ENCODE results near the gene NCOR2.

GRCh38 chr12:124607681-124608425 is 40.4 kb upstream of the NCOR2 start:
- no peak for TF ChIP-seq EZH2 (IDR thresholded peaks at IDR 0.05; ENCODE audit: borderline replicate concordance, insufficient read depth, low read length, poor library complexity, severe bottlenecking)
- TF ChIP-seq, protein P1, sequence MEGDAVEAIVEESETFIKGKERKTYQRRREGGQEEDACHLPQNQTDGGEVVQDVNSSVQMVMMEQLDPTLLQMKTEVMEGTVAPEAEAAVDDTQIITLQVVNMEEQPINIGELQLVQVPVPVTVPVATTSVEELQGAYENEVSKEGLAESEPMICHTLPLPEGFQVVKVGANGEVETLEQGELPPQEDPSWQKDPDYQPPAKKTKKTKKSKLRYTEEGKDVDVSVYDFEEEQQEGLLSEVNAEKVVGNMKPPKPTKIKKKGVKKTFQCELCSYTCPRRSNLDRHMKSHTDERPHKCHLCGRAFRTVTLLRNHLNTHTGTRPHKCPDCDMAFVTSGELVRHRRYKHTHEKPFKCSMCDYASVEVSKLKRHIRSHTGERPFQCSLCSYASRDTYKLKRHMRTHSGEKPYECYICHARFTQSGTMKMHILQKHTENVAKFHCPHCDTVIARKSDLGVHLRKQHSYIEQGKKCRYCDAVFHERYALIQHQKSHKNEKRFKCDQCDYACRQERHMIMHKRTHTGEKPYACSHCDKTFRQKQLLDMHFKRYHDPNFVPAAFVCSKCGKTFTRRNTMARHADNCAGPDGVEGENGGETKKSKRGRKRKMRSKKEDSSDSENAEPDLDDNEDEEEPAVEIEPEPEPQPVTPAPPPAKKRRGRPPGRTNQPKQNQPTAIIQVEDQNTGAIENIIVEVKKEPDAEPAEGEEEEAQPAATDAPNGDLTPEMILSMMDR (IDR thresholded peaks at IDR 0.05; ENCODE audit: poor library complexity, severe bottlenecking) = no peak
- TF ChIP-seq REST (IDR thresholded peaks at IDR 0.05; ENCODE audit: borderline replicate concordance) = no peak
- no peak for TF ChIP-seq POLR2AphosphoS5 (IDR thresholded peaks at IDR 0.05)
- no peak for TF ChIP-seq RAD21 (conservative IDR thresholded peaks at IDR 0.05)
- TF ChIP-seq EP300 (conservative IDR thresholded peaks at IDR 0.05; ENCODE audit: poor library complexity, severe bottlenecking) = no peak
- no peak for TF ChIP-seq SMC3 (conservative IDR thresholded peaks at IDR 0.05; ENCODE audit: poor library complexity)
- no peak for TF ChIP-seq TAF1 (IDR thresholded peaks at IDR 0.05; ENCODE audit: low read depth)
- no peak for TF ChIP-seq MXI1 (conservative IDR thresholded peaks at IDR 0.05; ENCODE audit: poor library complexity, severe bottlenecking)

Data from neural cell (in vitro differentiated cells).